Kidney (tissue), 14 donors: Measurements from ENCODE around the gene BEND5. TPM values are rescaled to one million over a fixed set of nuclear protein-coding genes. Genes with fewer than 3 reads are reported as not detected.

Source experiments
- DNase-seq, 5 donors: peaks; one replicate each; pipeline ENCODE4 v3.0.0-alpha.2; 2013 to 2020
- FAIRE-seq: peaks from 2 replicates; lab custom pipeline; 2012; peaks lifted over from hg19 to GRCh38; lab: Jason Lieb, UNC
- H3K27ac ChIP-seq, 2 donors: one replicate each; pipeline ENCODE4 v1.7.0; 2013; ENCODE audit warnings: low read depth in 2 of 2, low read length in 2 of 2, inconsistent platforms in 1 of 2
- H3K27me3 ChIP-seq: one replicate; pipeline ENCODE4 v1.7.1; 2013; ENCODE audit warnings: low read length, inconsistent platforms; ENCODE audit not compliant: control insufficient read depth, insufficient read depth
- H3K36me3 ChIP-seq, 3 donors: one replicate each; pipeline versions ENCODE4 v1.7.0 to v1.7.1; 2013; ENCODE audit warnings: low read length in 3 of 3, control low read depth in 1 of 3, inconsistent platforms in 1 of 3; ENCODE audit not compliant: insufficient read depth in 3 of 3, control insufficient read depth in 2 of 3
- H3K4me1 ChIP-seq, 3 donors: one replicate each; pipeline versions ENCODE4 v1.7.0 to v1.7.1; 2013; ENCODE audit warnings: low read length in 3 of 3, inconsistent platforms in 1 of 3, low read depth in 1 of 3; ENCODE audit not compliant: control insufficient read depth in 2 of 3, insufficient read depth in 2 of 3
- H3K4me3 ChIP-seq, 3 donors: one replicate each; pipeline versions ENCODE4 v1.7.0 to v1.8.1; 2013; ENCODE audit warnings: low read length in 3 of 3, control low read depth in 1 of 3, inconsistent platforms in 1 of 3
- H3K9ac ChIP-seq, 3 donors: one replicate each; pipeline versions ENCODE4 v1.7.0 to v1.7.1; 2013; ENCODE audit warnings: low read length in 3 of 3, control low read depth in 1 of 3, inconsistent platforms in 1 of 3
- H3K9me3 ChIP-seq, 3 donors: one replicate each; pipeline versions ENCODE4 v1.7.0 to v1.7.1; 2013; ENCODE audit warnings: low read length in 3 of 3, control low read depth in 1 of 3, inconsistent platforms in 1 of 3; ENCODE audit not compliant: control insufficient read depth in 2 of 3, insufficient read depth in 1 of 3
- intact Hi-C: fragments of 100-400 bp; cut with DNase I; formaldehyde crosslinking; loops from one replicate; pipeline ENCODE4 v1.11.1; 2022
- polyA plus RNA-seq: library from polyadenylated mRNA; stranded (reverse); fragments of 350-450 nt; fragmentation: Illumina TruSeq; extraction: RNeasy Lipid Tissue Mini Kit (QIAGEN cat#74804); gene quantifications from one replicate; pipeline ENCODE4 v1.2.3, GENCODE V29; 2014; ENCODE audit warnings: low read depth, low replicate concordance; ENCODE audit not compliant: insufficient read depth
- total RNA-seq: library from RNA; stranded (reverse); fragmentation: NEBNext Ultra II Directional; extraction: Animal tissue kit (Norgen Biotek cat#: 25700); gene quantifications from one replicate; pipeline ENCODE4 v1.2.1, GENCODE V29; 2021
- TF ChIP-seq, protein P1 (sequence below): IDR thresholded peaks from 3 replicates; pipeline ENCODE4 v1.5.1; 2012; ENCODE audit warnings: mild to moderate bottlenecking, moderate library complexity, borderline replicate concordance; ENCODE audit not compliant: insufficient read depth; ENCODE audit errors: extremely low read depth
- donor health status: control.
- donor health status: control.
- donor health status: control.
- donor health status: control.
- donor health status: control.
- donor health status: DM: yes; HTN: yes; CAD: no.
- donor health status: Normal renal cell carcinoma (clear cell type).

The BEND5 gene
- total and polyA plus RNA-seq, 2 donors from 2014 or later: 11.6 to 27.1 TPM

DNA sequence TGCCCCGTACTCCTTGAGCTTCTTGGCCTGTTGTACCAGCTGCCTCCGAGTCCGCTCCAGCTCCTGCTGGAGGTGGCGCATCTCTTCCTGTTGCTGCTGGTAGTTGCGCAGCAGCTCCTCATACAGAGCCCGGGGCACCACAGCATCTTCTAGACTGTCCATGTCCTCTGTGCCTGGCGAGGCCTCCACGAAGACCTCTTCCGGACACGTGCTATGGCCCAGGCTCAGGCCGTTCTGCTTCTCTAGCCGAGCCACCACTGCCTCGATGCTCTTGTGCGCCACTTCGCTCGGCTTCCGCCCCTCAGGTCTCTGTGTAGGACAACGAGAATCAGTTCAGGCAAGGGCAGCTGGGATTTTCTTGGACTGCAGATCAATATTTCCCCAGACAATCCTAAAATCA lies 17.7 kb downstream of the BEND5 start:
- DNase-seq (no peak), FAIRE-seq (no peak)
- peaks cover 12 to 22% (median 17%) of the 10 kb centered on the region in 3 donors for H3K36me3 ChIP-seq
- H3K9ac ChIP-seq: no peak overlapping the region
- no peak overlapping the region for H3K27ac ChIP-seq
- H3K4me3 ChIP-seq: no peak overlapping the region
- no peaks in the 10 kb centered on the region for H3K27me3 ChIP-seq
- H3K4me1 ChIP-seq: peaks cover 0 to 9% (median 9%) of the 10 kb centered on the region in 3 donors
- TF ChIP-seq, protein P1, sequence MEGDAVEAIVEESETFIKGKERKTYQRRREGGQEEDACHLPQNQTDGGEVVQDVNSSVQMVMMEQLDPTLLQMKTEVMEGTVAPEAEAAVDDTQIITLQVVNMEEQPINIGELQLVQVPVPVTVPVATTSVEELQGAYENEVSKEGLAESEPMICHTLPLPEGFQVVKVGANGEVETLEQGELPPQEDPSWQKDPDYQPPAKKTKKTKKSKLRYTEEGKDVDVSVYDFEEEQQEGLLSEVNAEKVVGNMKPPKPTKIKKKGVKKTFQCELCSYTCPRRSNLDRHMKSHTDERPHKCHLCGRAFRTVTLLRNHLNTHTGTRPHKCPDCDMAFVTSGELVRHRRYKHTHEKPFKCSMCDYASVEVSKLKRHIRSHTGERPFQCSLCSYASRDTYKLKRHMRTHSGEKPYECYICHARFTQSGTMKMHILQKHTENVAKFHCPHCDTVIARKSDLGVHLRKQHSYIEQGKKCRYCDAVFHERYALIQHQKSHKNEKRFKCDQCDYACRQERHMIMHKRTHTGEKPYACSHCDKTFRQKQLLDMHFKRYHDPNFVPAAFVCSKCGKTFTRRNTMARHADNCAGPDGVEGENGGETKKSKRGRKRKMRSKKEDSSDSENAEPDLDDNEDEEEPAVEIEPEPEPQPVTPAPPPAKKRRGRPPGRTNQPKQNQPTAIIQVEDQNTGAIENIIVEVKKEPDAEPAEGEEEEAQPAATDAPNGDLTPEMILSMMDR: no peak
- no peaks in the 10 kb centered on the region for H3K9me3 ChIP-seq
- intact Hi-C loops: no loop called here

GRCh38 chr1:48757363-48757762 lies 19.3 kb downstream of the BEND5 start:
- DNase-seq (no peak), FAIRE-seq (no peak)
- TF ChIP-seq, protein P1: no peak
- H3K27ac ChIP-seq: no peak overlapping the region
- peaks cover 14 to 22% (median 18%) of the 10 kb centered on the region in 3 donors for H3K36me3 ChIP-seq
- peaks cover 0 to 14% (median 4%) of the 10 kb centered on the region in 3 donors for H3K4me1 ChIP-seq
- no peak overlapping the region for H3K9ac ChIP-seq
- no peaks in the 10 kb centered on the region for H3K9me3 ChIP-seq
- H3K4me3 ChIP-seq: no peak overlapping the region
- intact Hi-C loops: no loop called here
- H3K27me3 ChIP-seq: no peaks in the 10 kb centered on the region

DNA sequence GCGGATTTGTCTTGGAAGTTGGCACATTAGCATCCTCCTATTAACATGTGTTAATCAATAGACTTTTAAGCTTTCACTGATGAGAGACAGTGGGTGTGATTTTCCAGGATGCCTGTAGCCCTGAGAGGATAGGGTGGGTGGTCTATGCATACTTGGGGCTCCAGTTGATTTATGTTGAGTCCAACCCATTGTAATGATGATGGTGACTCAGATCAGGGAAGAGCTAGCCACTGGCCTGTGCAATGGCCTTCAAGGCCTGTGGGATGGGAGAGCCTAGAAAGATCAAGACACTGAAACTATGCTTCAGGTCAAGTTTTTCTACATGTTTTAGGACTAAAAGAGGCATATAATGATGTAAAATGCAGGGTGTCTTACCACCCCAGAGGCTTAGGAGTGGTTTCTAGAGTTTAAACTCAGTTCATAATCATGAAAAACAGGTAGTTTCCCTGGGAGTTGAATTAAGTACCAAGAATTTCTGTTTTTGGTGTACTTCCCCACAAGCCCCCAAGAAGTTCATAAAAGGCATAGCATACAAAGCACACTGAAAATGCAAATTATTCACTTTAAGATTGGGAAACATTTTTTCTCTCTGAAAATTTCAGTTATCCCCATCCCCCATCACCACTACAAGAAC lies 19.9 kb downstream of the BEND5 start:
- Histone ChIP-seq H3K4me1 (peaks cover 0 to 14% (median 4%) of the 10 kb centered on the region in 3 donors), H3K36me3 (peaks cover 14 to 22% (median 19%) of the 10 kb centered on the region in 3 donors), H3K9me3 (no peaks in the 10 kb centered on the region), H3K4me3 (no peak overlapping the region), H3K27ac (no peak overlapping the region), H3K27me3 (no peaks in the 10 kb centered on the region), H3K9ac (no peak overlapping the region)
- FAIRE-seq (no peak), DNase-seq (no peak)
- intact Hi-C loops: no loop called here
- TF ChIP-seq, protein P1: no peak

GRCh38 chr1:48753293-48753692 lies 23.4 kb downstream of the BEND5 start:
- H3K4me3 ChIP-seq: no peak overlapping the region
- FAIRE-seq: no peak
- H3K27ac ChIP-seq: no peak overlapping the region
- intact Hi-C loops: no loop called here
- H3K27me3 ChIP-seq: no peaks in the 10 kb centered on the region
- H3K9me3 ChIP-seq: no peaks in the 10 kb centered on the region
- no peak overlapping the region for H3K9ac ChIP-seq
- peaks cover 0 to 5% (median 0%) of the 10 kb centered on the region in 3 donors for H3K4me1 ChIP-seq
- DNase-seq: peak in 2 of 5 donors; percentile 27 to 37
- H3K36me3 ChIP-seq: peaks cover 11 to 21% (median 14%) of the 10 kb centered on the region in 3 donors
- TF ChIP-seq, protein P1: no peak
